ENCODE results near the gene WNT2. TPM values are rescaled to one million over a fixed set of nuclear protein-coding genes. Genes with fewer than 3 reads are reported as not detected.

The WNT2 gene
- polyA plus RNA-seq, 3 donors = 0.65 to 1.3 (median 0.76) TPM

GRCh38 chr7:117231047-117231359 is 91.9 kb downstream of the WNT2 start:
- no peak for DNase-seq (ENCODE audit: extremely low read depth in 1 of 11, low read depth in 9 of 11, low spot score in 4 of 11)

- DNase-seq (ENCODE audit: extremely low read depth in 1 of 11, low read depth in 9 of 11, low spot score in 4 of 11) = no peak
Measured at GRCh38 chr7:117230276-117231046, 92.4 kb downstream of the WNT2 start.

GRCh38 chr7:117229350-117229749 is 93.5 kb downstream of the WNT2 start:
- DNase-seq (ENCODE audit: extremely low read depth in 1 of 11, low read depth in 9 of 11, low spot score in 4 of 11) = no peak

- DNase-seq (ENCODE audit: extremely low read depth in 1 of 11, low read depth in 9 of 11, low spot score in 4 of 11) = no peak
Measured at GRCh38 chr7:117227091-117227490, 95.8 kb downstream of the WNT2 start.

- no peak for DNase-seq (ENCODE audit: extremely low read depth in 1 of 11, low read depth in 9 of 11, low spot score in 4 of 11)
Measured at GRCh38 chr7:117225536-117225935, 97.3 kb downstream of the WNT2 start.

Other genes starting within 250 kb of the WNT2 start
- gene ASZ1, start 104.4 kb upstream of the WNT2 start, polyA plus RNA-seq (ENCODE audit: insufficient read length in 3 of 3) = under 1 TPM in 1 of 3 donors, not detected in 2; 0.06 TPM
- gene CFTR, start 157.0 kb upstream of the WNT2 start, polyA plus RNA-seq (ENCODE audit: insufficient read length in 3 of 3) = 1 to 10 TPM; 5.6 to 8.4 (median 6.0) TPM

Data from renal cortex interstitium (tissue), 11 donors.